ENCODE data around the gene LMCD1. TPM values are rescaled to one million over a fixed set of nuclear protein-coding genes. Genes with fewer than 3 reads are reported as not detected.

The LMCD1 gene
- total RNA-seq, 1 donor from 2014 or later = 35.0 TPM

GRCh38 chr3:8560366-8561007, 58.9 kb downstream of the LMCD1 start:
- peaks cover 42 to 65% (median 42%) of the 10 kb centered on the region in 3 donors for H3K36me3 ChIP-seq (ENCODE audit: control insufficient read depth in 3 of 3, insufficient read depth in 3 of 3, low read length in 3 of 3)
- peak overlapping the region in 1 of 3 donors; percentile 27 for H3K9ac ChIP-seq (ENCODE audit: low read depth in 1 of 3, low read length in 3 of 3)
- no peaks in the 10 kb centered on the region for H3K27me3 ChIP-seq (ENCODE audit: control insufficient read depth in 3 of 3, insufficient read depth in 3 of 3, low read length in 3 of 3)
- peaks cover 45 to 61% (median 58%) of the 10 kb centered on the region in 3 donors for H3K4me1 ChIP-seq (ENCODE audit: control insufficient read depth in 3 of 3, insufficient read depth in 3 of 3, low read length in 3 of 3)
- no peaks in the 10 kb centered on the region for H3K9me3 ChIP-seq (ENCODE audit: control insufficient read depth in 3 of 3, low read length in 3 of 3)
- H3K27ac ChIP-seq (ENCODE audit: low read depth, low read length) = peak overlapping the region; percentile 65
- no peak overlapping the region for H3K4me3 ChIP-seq (ENCODE audit: low read length in 3 of 3)

DNA sequence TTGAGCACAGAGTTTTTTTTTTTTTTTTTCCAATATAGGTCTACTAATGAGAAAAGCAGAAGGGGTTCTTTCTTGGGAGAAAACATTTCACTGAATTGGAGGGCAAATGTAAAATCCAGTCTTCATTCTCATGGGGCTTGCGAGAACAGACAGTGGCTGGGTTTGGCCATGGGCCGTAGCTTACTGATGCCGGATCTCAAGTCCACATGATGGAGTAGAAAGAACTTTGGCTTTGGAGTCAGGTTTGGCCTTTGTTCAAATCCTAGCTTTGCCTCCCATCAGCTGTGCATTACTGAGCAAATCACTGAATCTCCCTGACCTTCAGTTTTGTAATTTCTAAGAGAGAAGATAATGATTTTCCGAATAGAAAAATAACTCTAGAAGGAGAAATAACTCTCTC, 59.7 kb downstream of the LMCD1 start:
- no peak overlapping the region for H3K9ac ChIP-seq (ENCODE audit: low read depth in 1 of 3, low read length in 3 of 3)
- H3K27me3 ChIP-seq (ENCODE audit: control insufficient read depth in 3 of 3, insufficient read depth in 3 of 3, low read length in 3 of 3) = no peaks in the 10 kb centered on the region
- no peak overlapping the region for H3K4me3 ChIP-seq (ENCODE audit: low read length in 3 of 3)
- peaks cover 39 to 53% (median 51%) of the 10 kb centered on the region in 3 donors for H3K4me1 ChIP-seq (ENCODE audit: control insufficient read depth in 3 of 3, insufficient read depth in 3 of 3, low read length in 3 of 3)
- peak overlapping the region; percentile 65 for H3K27ac ChIP-seq (ENCODE audit: low read depth, low read length)
- H3K36me3 ChIP-seq (ENCODE audit: control insufficient read depth in 3 of 3, insufficient read depth in 3 of 3, low read length in 3 of 3) = peaks cover 45 to 70% (median 50%) of the 10 kb centered on the region in 3 donors
- H3K9me3 ChIP-seq (ENCODE audit: control insufficient read depth in 3 of 3, low read length in 3 of 3) = no peaks in the 10 kb centered on the region

DNA sequence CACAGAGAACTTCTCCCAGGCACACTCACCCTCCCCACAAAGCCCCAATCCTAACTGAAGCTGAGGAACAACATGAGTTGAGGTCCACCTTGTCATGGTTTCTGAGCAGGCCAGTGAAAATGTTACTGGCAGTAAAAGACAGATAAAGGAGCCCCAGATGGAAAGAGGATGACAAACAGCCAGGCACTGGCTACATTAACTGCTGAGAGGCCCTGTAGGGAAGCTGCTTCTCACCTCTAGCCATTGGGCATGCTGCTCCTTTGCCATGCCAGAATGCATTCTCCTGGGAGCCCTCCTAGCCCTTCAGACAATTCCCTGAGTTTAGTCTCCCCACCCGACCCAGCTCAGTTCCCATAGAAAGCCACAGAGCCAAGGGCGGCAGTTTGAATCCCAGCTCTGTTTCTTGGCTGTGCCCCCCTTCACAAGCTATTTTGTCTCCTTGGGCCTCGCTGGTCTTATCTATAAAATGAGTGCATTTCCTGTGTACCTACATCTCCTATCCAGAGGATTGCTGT, 60.5 kb downstream of the LMCD1 start:
- Histone ChIP-seq H3K27ac (ENCODE audit: low read depth, low read length) (peak overlapping the region; percentile 65), H3K4me3 (ENCODE audit: low read length in 3 of 3) (no peak overlapping the region), H3K27me3 (ENCODE audit: control insufficient read depth in 3 of 3, insufficient read depth in 3 of 3, low read length in 3 of 3) (no peaks in the 10 kb centered on the region), H3K36me3 (ENCODE audit: control insufficient read depth in 3 of 3, insufficient read depth in 3 of 3, low read length in 3 of 3) (peaks cover 47 to 70% (median 50%) of the 10 kb centered on the region in 3 donors), H3K4me1 (ENCODE audit: control insufficient read depth in 3 of 3, insufficient read depth in 3 of 3, low read length in 3 of 3) (peaks cover 32 to 45% (median 43%) of the 10 kb centered on the region in 3 donors), H3K9me3 (ENCODE audit: control insufficient read depth in 3 of 3, low read length in 3 of 3) (no peaks in the 10 kb centered on the region), H3K9ac (ENCODE audit: low read depth in 1 of 3, low read length in 3 of 3) (peak overlapping the region in 1 of 3 donors; percentile 37)

- no peak overlapping the region for H3K9ac ChIP-seq (ENCODE audit: low read depth in 1 of 3, low read length in 3 of 3)
- H3K4me1 ChIP-seq (ENCODE audit: control insufficient read depth in 3 of 3, insufficient read depth in 3 of 3, low read length in 3 of 3) = peaks cover 24 to 38% (median 34%) of the 10 kb centered on the region in 3 donors
- H3K9me3 ChIP-seq (ENCODE audit: control insufficient read depth in 3 of 3, low read length in 3 of 3) = no peaks in the 10 kb centered on the region
- no peak overlapping the region for H3K4me3 ChIP-seq (ENCODE audit: low read length in 3 of 3)
- H3K27me3 ChIP-seq (ENCODE audit: control insufficient read depth in 3 of 3, insufficient read depth in 3 of 3, low read length in 3 of 3) = no peaks in the 10 kb centered on the region
- peaks cover 44 to 69% (median 54%) of the 10 kb centered on the region in 3 donors for H3K36me3 ChIP-seq (ENCODE audit: control insufficient read depth in 3 of 3, insufficient read depth in 3 of 3, low read length in 3 of 3)
- H3K27ac ChIP-seq (ENCODE audit: low read depth, low read length) = peak overlapping the region; percentile 9
Observed at GRCh38 chr3:8563146-8563545, 61.5 kb downstream of the LMCD1 start.

GRCh38 chr3:8563597-8563996, 62.0 kb downstream of the LMCD1 start:
- H3K27ac ChIP-seq (ENCODE audit: low read depth, low read length) = no peak overlapping the region

GRCh38 chr3:8565376-8565775, 63.8 kb downstream of the LMCD1 start:
- peaks cover 52 to 75% (median 53%) of the 10 kb centered on the region in 3 donors for H3K36me3 ChIP-seq (ENCODE audit: control insufficient read depth in 3 of 3, insufficient read depth in 3 of 3, low read length in 3 of 3)
- H3K9ac ChIP-seq (ENCODE audit: low read depth in 1 of 3, low read length in 3 of 3) = no peak overlapping the region
- H3K27me3 ChIP-seq (ENCODE audit: control insufficient read depth in 3 of 3, insufficient read depth in 3 of 3, low read length in 3 of 3) = no peaks in the 10 kb centered on the region
- H3K4me1 ChIP-seq (ENCODE audit: control insufficient read depth in 3 of 3, insufficient read depth in 3 of 3, low read length in 3 of 3) = peaks cover 13 to 22% (median 18%) of the 10 kb centered on the region in 3 donors
- no peaks in the 10 kb centered on the region for H3K9me3 ChIP-seq (ENCODE audit: control insufficient read depth in 3 of 3, low read length in 3 of 3)
- H3K27ac ChIP-seq (ENCODE audit: low read depth, low read length) = no peak overlapping the region
- no peak overlapping the region for H3K4me3 ChIP-seq (ENCODE audit: low read length in 3 of 3)

More at GRCh38 chr3:8563597-8563996, 62.0 kb downstream of the LMCD1 start:
- Histone ChIP-seq H3K9me3 (ENCODE audit: control insufficient read depth in 3 of 3, low read length in 3 of 3) (no peaks in the 10 kb centered on the region), H3K4me3 (ENCODE audit: low read length in 3 of 3) (no peak overlapping the region), H3K4me1 (ENCODE audit: control insufficient read depth in 3 of 3, insufficient read depth in 3 of 3, low read length in 3 of 3) (peaks cover 24 to 33% (median 30%) of the 10 kb centered on the region in 3 donors), H3K9ac (ENCODE audit: low read depth in 1 of 3, low read length in 3 of 3) (no peak overlapping the region), H3K36me3 (ENCODE audit: control insufficient read depth in 3 of 3, insufficient read depth in 3 of 3, low read length in 3 of 3) (peaks cover 48 to 70% (median 58%) of the 10 kb centered on the region in 3 donors), H3K27me3 (ENCODE audit: control insufficient read depth in 3 of 3, insufficient read depth in 3 of 3, low read length in 3 of 3) (no peaks in the 10 kb centered on the region)

DNA sequence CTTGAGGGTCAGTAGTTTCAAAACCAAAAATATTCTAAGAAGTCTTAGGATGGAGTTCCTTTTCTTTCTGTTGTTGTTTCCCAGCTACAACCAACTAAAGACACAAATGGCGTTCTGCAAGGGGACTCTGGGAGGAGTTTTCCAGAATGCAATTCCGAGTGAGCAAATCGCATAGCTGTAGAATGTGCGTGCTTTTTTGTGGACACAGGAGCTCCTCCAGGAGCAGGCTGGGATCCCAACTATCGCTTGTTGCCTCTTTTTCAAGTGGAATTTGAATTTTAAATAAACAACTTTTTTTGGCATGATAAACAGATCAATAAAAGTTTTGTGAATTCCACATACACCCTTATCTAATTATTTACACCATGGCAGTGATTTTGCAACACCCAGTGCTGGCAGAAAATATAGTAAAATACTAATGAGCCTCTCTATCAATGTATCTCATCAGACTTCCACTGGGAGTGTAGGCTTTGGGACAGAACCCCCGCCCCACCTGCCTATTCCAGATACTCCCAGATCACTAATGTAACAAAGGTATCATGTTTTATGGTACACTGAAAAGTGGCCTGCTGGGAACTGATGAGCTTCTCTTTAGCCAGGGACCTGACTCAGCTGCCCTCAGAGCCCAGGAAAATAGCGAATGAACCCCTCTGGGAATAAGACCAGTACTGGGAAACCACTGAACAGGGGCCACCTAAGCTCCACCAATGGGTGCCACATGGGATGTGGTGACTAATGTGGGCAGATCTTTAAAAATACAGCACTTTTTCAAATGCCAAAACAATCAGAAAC, 66.4 kb downstream of the LMCD1 start:
- H3K9ac ChIP-seq (ENCODE audit: low read depth in 1 of 3, low read length in 3 of 3) = no peak overlapping the region
- no peaks in the 10 kb centered on the region for H3K9me3 ChIP-seq (ENCODE audit: control insufficient read depth in 3 of 3, low read length in 3 of 3)
- H3K4me1 ChIP-seq (ENCODE audit: control insufficient read depth in 3 of 3, insufficient read depth in 3 of 3, low read length in 3 of 3) = peaks cover 13 to 23% (median 16%) of the 10 kb centered on the region in 3 donors
- no peaks in the 10 kb centered on the region for H3K27me3 ChIP-seq (ENCODE audit: control insufficient read depth in 3 of 3, insufficient read depth in 3 of 3, low read length in 3 of 3)
- no peak overlapping the region for H3K27ac ChIP-seq (ENCODE audit: low read depth, low read length)
- no peak overlapping the region for H3K4me3 ChIP-seq (ENCODE audit: low read length in 3 of 3)
- H3K36me3 ChIP-seq (ENCODE audit: control insufficient read depth in 3 of 3, insufficient read depth in 3 of 3, low read length in 3 of 3) = peaks cover 54 to 74% (median 65%) of the 10 kb centered on the region in 3 donors

GRCh38 chr3:8571256-8571655, 69.6 kb downstream of the LMCD1 start:
- Histone ChIP-seq H3K9me3 (ENCODE audit: control insufficient read depth in 3 of 3, low read length in 3 of 3) (no peaks in the 10 kb centered on the region), H3K27me3 (ENCODE audit: control insufficient read depth in 3 of 3, insufficient read depth in 3 of 3, low read length in 3 of 3) (no peaks in the 10 kb centered on the region), H3K9ac (ENCODE audit: low read depth in 1 of 3, low read length in 3 of 3) (no peak overlapping the region), H3K36me3 (ENCODE audit: control insufficient read depth in 3 of 3, insufficient read depth in 3 of 3, low read length in 3 of 3) (peaks cover 37 to 55% (median 51%) of the 10 kb centered on the region in 3 donors), H3K4me1 (ENCODE audit: control insufficient read depth in 3 of 3, insufficient read depth in 3 of 3, low read length in 3 of 3) (peaks cover 39 to 45% (median 42%) of the 10 kb centered on the region in 3 donors), H3K27ac (ENCODE audit: low read depth, low read length) (peak overlapping the region; percentile 3), H3K4me3 (ENCODE audit: low read length in 3 of 3) (no peak overlapping the region)

DNA sequence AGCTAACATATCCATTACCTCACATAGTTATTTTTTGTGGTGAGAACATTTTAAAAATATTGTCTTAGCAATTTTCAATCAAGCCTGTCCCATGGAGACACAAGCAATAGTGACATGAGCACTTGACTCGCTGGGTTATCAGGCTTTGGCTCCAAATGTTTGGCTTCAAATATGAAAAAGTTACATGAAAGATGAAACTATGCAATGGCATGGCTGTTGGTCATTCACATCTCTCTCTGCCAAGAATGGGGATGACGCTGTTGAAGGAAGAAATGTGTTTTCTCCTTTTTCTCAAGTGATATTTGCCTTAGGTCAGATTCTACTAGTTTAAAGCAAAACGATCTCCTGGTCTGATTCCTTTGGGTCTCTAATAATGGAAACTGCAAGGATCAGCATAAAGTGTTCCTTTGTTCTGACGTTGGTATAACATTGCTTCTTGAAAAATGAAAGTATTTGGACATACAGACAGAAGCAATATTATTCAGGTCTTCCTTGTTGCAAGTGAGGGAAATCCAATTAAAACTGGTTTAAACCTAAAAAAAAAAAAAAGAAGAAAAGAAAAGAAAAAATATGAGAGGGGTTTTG, 71.8 kb downstream of the LMCD1 start:
- Histone ChIP-seq H3K9me3 (ENCODE audit: control insufficient read depth in 3 of 3, low read length in 3 of 3) (no peaks in the 10 kb centered on the region), H3K4me3 (ENCODE audit: low read length in 3 of 3) (no peak overlapping the region), H3K9ac (ENCODE audit: low read depth in 1 of 3, low read length in 3 of 3) (no peak overlapping the region), H3K4me1 (ENCODE audit: control insufficient read depth in 3 of 3, insufficient read depth in 3 of 3, low read length in 3 of 3) (peaks cover 46 to 53% (median 48%) of the 10 kb centered on the region in 3 donors), H3K36me3 (ENCODE audit: control insufficient read depth in 3 of 3, insufficient read depth in 3 of 3, low read length in 3 of 3) (peaks cover 21 to 34% (median 29%) of the 10 kb centered on the region in 3 donors), H3K27ac (ENCODE audit: low read depth, low read length) (peak overlapping the region; percentile 15), H3K27me3 (ENCODE audit: control insufficient read depth in 3 of 3, insufficient read depth in 3 of 3, low read length in 3 of 3) (no peaks in the 10 kb centered on the region)
